DMS79 (cell line): ENCODE results near the gene OR12D1.
"Not testable (repeated sequence)": the region's sequence is repeated elsewhere in the genome, so short reads cannot be mapped to it uniquely, and the experiment has no call there.

Source experiments
- DNase-seq: peaks from one replicate; lab custom pipeline; 2025; lab: John Stamatoyannopoulos, UW

The OR12D1 gene

DNA sequence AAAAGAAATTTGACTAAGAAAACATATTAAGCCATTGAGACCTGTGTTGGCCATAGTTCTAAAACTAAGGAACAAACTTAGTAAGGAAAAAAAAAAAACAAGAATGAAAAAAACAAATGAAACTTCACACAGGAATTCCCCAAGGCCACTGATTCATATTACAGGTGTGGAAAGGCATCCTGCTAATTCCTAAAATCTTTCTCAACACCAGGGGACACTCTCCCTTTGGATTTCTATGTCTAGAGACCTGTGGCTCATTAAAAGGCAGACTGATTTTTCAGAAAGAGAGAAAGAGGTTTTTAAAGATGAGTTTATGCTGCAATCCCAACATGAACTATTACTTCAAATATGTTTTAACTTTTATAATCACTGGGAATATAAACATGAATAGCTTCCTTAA is at the start of gene OR12D1:
TSS of gene OR12D1 (plus strand) at position 341 of the 400 bp plus-strand sequence.
- no peak for DNase-seq

- DNase-seq = no peak
These were observed 46.0 kb upstream of the OR12D1 start, which contains the start of gene OR5V1 for GRCh38 chr6:29368765-29369164. TSS of gene OR5V1 (minus strand) at chr6:29368865. CDS start at chr6:29356195, 12,670 bp downstream.

GRCh38 chr6:29375191-29375590 is 39.5 kb upstream of the OR12D1 start, which contains the start of gene OR12D3:
TSS of gene OR12D3 (minus strand) at chr6:29375291. CDS start at chr6:29375287, 4 bp downstream.
- no peak for DNase-seq

- no peak for DNase-seq
These were observed 38.7 kb upstream of the OR12D1 start for GRCh38 chr6:29376003-29376402.

- no peak for DNase-seq
These were observed 26.2 kb upstream of the OR12D1 start for GRCh38 chr6:29388533-29388932.

DNA sequence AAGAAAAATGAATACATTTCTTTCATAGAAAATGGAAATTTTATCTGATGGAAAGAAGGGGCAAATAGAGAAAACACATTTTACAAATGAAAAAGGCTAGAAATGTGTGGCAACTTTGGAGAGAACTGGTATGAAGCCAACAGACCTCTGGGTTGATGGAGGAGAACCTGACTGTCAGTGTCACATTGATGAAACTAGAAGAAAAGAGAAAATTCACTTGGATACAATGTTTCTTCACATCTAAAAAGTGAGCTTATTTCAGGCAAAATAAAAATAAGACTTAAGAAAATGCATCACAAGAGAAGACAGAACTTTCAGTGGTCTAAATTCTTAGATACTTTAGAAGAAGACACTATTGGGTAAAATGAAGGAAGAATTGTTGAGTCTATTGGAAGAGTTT is 19.4 kb upstream of the OR12D1 start, which contains the start of gene OR12D2:
TSS of gene OR12D2 (plus strand) at position 301 of the 400 bp plus-strand sequence. CDS start 1,069 bp downstream, outside the sequence.
- no peak for DNase-seq

- no peak for DNase-seq
These were observed 15.2 kb upstream of the OR12D1 start for GRCh38 chr6:29399525-29399924.

DNA sequence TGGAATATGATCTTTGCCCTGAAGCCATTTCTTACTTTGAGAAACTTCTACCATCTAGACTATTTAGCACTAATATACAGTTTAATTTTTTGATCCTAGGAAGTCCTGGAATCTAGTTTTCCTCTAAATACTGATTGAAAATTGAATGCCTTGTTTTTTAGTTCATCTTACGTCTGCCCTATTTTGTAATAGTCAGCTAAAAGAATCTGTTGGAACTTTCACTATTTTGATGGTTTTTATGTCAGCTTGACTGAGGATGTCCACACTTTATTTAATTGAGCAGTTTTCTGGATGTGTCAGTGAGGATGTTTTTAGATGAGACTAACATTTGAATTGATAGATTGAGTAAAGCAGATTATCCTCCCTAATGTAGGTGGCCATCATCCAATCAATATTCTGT is 10.9 kb upstream of the OR12D1 start:
- DNase-seq = no peak

GRCh38 chr6:29419516-29419915 is 4.8 kb downstream of the OR12D1 start:
- no peak for DNase-seq

GRCh38 chr6:29424168-29424567 is 9.4 kb downstream of the OR12D1 start:
- no peak for DNase-seq

DNA sequence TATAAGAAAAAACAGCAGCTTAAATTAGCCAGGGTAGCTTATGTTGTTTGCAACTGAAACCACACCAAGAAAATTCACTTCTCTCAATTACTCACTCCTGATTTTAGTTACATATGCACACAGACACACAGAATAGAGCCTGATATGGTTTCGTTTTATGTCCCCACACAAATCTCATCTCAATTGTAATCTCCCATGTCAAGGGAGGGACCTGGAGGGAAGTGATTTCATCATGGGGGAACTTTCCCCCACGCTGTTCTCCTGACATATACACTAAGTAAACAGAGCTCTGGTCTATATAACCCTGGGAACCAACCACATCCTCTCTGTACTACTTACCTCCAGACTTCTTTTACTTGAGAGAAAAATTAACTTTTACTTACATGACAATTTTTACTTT is 9.8 kb downstream of the OR12D1 start:
- no peak for DNase-seq

GRCh38 chr6:29425075-29425474 is 10.3 kb downstream of the OR12D1 start:
- DNase-seq = no peak

DNA sequence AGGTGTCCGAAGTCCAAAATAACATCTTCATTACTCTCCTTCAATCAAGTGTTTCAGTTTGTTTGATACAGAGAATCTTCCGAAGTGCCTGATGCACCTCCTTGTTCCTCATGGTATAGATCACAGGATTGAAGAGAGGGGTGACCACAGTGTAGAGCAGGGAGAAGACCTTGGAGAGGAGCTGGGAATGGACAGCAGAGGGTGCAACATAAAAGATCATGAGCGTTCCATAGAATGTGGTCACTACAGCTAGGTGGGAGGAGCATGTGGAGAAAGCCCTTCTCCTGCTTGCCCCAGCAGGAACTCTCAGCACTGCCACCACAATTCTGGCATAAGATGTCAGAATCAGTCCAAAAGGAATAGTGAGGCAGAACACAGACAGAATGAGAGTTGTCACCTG is 11.9 kb downstream of the OR12D1 start:
- DNase-seq = no peak

GRCh38 chr6:29436730-29437129 is 22.0 kb downstream of the OR12D1 start:
- DNase-seq = not testable (repeated sequence)

DNA sequence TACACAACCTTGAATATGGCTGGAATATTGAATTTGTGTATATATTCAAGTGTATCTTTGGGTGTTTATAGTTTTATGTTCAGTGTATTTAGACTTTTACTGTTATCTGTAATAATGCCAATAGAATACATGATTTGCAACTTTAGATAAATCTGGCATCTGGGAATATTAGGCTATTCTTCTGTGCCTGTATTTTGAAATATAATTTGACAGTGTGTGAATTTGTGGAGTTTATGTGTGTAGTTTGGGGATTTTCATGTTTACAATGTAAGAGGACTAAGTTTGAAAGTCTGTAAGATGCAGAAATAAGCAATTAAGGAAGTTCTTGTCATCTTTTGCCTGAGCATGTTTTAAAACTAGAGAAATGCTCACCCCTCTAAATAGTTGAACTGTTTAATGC is 24.3 kb downstream of the OR12D1 start, which contains the start of gene OR10C1:
TSS of gene OR10C1 (plus strand) at position 301 of the 400 bp plus-strand sequence. CDS start 710 bp downstream, outside the sequence.
- DNase-seq = no peak

GRCh38 chr6:29442719-29443118 is 28.0 kb downstream of the OR12D1 start:
- DNase-seq = no peak

DNA sequence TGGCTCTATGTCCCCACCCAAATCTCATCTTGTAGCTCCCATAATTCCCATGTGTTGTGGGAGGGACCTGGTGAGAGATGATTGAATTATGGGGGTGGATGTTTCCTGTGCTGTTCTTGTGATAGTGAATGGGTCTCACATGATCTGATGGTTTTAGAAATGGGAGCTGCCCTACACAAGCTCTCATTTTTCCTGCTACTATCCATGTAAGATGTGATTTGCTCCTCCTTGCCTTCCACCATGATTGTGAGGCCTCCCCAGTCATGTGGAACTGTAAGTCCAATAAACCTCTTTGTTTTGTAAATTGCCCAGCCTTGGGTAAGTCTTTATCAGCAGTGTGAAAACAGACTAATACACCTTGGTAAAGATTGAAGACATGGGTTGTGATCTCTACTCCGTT is 29.3 kb downstream of the OR12D1 start:
- not testable (repeated sequence) for DNase-seq

DNA sequence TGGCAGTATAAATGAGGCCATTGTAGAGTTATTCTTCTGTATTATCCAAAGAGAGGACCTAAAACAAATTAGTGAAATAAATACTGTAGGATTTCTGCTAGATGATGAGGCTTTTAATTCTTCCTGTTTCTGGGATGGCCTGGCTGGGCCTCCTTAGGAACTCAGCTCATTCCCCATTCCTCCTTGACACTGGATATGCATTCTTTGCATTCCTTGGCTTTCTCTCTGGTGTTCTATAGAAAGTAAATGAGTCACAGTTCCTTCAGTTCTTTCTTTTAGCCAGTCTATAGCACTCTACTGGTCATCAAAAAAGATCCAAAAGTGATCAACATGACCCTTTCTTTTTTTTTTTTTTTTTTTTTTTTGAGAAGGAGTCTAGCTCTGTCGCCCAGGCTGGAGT is 32.9 kb downstream of the OR12D1 start:
- DNase-seq = no peak

DNA sequence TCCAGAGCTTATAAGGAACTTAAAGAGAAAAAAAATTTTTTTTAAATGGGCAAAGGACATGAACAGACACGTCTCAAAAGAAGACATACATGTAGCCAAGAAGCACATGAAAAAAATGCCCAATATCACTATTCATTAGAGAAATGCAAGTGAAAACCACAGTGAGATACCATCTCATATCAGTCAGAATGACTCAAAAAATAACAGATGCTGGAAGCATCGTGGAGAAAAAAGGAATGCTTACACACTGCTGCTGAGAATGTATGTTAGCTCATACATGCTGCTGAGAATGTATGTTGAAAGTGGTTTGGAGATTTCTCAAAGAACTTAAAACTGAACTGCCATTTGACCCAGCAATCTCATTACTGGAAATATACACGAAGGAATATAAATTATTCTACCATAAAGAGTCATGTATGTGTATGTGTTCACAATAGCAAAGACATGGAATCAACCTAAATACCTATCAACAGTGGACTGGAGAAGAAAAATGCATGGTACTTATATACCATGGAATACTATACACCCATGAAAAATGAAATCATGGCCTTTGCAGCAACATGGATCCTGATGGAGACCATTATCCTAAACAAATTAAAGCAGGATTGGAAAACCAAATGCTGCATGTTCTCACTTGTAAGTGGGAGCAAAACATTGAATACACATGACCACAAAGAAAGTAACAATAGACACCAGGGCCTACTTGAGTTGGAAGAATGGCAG is 36.9 kb downstream of the OR12D1 start:
- DNase-seq = no peak

GRCh38 chr6:29456971-29457370 is 42.2 kb downstream of the OR12D1 start, which contains the start of the genes OR11A1 and OR2H1:
TSS of gene OR11A1 (minus strand) at chr6:29457071. CDS start at chr6:29427641, 29,430 bp downstream.
TSS of gene OR2H1 (plus strand) at chr6:29457155. CDS start at chr6:29461770, 4,615 bp downstream.
- no peak for DNase-seq

DNA sequence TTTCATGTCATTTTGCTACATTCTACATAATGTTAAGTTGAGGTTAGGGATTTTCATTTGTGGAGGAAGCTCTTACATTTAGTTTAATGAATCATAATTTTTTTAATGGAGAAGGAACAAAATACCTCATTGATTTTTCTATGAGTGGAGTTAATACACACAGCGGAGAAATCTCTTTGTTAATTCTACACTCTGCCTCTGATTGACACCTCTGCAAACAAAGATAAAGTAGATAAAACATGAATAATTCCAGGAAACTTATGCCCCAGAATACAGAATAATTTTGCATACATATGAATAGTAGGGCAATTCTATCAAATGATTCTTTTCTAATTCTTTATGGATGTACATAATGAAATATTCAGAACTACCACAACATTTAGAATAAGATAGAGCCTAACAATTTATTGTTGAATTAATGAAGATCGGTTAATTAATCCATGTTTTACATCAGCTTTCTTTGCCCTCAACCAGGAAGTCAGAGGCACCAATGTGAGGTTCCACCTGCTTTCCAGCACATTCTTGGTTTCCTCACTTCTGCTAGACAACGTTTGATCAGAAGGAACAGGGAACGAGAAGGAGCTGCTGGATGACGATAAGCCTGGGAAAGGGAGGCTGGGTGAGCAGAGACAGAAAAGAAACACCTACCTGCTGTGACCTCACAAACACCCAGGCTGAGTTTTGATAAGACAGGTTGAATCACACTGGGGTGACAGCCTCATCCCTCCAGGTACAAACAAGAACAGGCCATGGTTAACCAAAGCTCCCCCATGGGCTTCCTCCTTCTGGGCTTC is 46.5 kb downstream of the OR12D1 start:
- no peak for DNase-seq

DNA sequence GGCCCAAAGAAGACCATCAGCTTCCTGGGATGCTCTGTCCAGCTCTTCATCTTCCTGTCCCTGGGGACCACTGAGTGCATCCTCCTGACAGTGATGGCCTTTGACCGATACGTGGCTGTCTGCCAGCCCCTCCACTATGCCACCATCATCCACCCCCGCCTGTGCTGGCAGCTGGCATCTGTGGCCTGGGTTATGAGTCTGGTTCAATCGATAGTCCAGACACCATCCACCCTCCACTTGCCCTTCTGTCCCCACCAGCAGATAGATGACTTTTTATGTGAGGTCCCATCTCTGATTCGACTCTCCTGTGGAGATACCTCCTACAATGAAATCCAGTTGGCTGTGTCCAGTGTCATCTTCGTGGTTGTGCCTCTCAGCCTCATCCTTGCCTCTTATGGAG is 47.3 kb downstream of the OR12D1 start:
- DNase-seq = no peak

GRCh38 chr6:29465279-29465678 is 50.6 kb downstream of the OR12D1 start:
- DNase-seq = no peak
